Stimulated activated CD8-positive, alpha-beta memory T cell treated with anti-CD3 and anti-CD28 coated beads, Interleukin-12 subunit alpha, Interleukin-12 subunit beta, amount 100 ng/mL, for 4 hours (primary cell): ENCODE measurements around the gene STN1.

Experiments used
- DNase-seq: peaks from one replicate; pipeline ENCODE4 v3.0.0-alpha.2; 2020; ENCODE audit warnings: low read depth

The STN1 gene

GRCh38 chr10:103843854-103844570 lies 74.0 kb downstream of the STN1 start:
- DNase-seq: no peak

- no peak for DNase-seq
Measured at GRCh38 chr10:103843045-103843444, 74.9 kb downstream of the STN1 start.

- DNase-seq: no peak
Measured at GRCh38 chr10:103842605-103843004, 75.4 kb downstream of the STN1 start.

- no peak for DNase-seq
Measured at GRCh38 chr10:103841519-103841918, 76.5 kb downstream of the STN1 start.

- no peak for DNase-seq
Measured at GRCh38 chr10:103840740-103841070, 77.3 kb downstream of the STN1 start.

- no peak for DNase-seq
Measured at GRCh38 chr10:103839872-103840739, 77.9 kb downstream of the STN1 start.

- DNase-seq: no peak
Measured at GRCh38 chr10:103839519-103839871, 78.5 kb downstream of the STN1 start.

- no peak for DNase-seq
Measured at GRCh38 chr10:103838862-103839518, 79.0 kb downstream of the STN1 start.

- DNase-seq: no peak
Measured at GRCh38 chr10:103838070-103838395, 80.0 kb downstream of the STN1 start.

- no peak for DNase-seq
Measured at GRCh38 chr10:103837370-103838069, 80.5 kb downstream of the STN1 start.

GRCh38 chr10:103836861-103837260 lies 81.1 kb downstream of the STN1 start:
- DNase-seq: no peak

GRCh38 chr10:103836273-103836672 lies 81.7 kb downstream of the STN1 start:
- no peak for DNase-seq

GRCh38 chr10:103835096-103836050 lies 82.6 kb downstream of the STN1 start:
- no peak for DNase-seq

- no peak for DNase-seq
Measured at GRCh38 chr10:103834436-103835095, 83.4 kb downstream of the STN1 start.

GRCh38 chr10:103833731-103834365 lies 84.1 kb downstream of the STN1 start:
- DNase-seq: no peak

GRCh38 chr10:103832806-103833205 lies 85.2 kb downstream of the STN1 start:
- DNase-seq: no peak
